Measurements from ENCODE around the gene IGLL5.

DNA sequence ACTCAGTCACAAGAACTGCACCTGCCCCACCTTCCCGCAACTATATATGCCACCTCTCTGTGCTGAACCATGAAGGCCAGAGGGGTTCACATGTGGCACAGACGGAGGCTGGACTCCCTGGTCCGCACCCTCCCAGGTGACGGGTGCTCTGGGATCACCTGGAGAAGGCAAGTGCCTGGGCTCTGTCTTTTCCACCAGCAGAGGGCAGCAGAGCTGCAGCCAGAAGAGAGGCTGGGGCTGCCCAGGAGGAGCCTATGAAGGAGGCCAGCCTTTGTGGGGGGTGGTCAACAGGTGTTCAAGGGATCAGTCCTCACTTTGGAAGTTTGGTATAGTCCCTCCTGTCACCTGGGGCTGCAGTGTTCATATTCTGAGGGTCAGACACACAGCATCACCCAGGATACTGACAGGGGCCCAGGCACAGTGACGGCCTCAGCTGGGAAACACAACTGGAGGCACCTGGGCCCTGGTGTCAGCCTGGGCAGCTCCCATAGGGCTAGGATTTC, 39.2 kb upstream of the IGLL5 start:
- TF ChIP-seq, protein P1, sequence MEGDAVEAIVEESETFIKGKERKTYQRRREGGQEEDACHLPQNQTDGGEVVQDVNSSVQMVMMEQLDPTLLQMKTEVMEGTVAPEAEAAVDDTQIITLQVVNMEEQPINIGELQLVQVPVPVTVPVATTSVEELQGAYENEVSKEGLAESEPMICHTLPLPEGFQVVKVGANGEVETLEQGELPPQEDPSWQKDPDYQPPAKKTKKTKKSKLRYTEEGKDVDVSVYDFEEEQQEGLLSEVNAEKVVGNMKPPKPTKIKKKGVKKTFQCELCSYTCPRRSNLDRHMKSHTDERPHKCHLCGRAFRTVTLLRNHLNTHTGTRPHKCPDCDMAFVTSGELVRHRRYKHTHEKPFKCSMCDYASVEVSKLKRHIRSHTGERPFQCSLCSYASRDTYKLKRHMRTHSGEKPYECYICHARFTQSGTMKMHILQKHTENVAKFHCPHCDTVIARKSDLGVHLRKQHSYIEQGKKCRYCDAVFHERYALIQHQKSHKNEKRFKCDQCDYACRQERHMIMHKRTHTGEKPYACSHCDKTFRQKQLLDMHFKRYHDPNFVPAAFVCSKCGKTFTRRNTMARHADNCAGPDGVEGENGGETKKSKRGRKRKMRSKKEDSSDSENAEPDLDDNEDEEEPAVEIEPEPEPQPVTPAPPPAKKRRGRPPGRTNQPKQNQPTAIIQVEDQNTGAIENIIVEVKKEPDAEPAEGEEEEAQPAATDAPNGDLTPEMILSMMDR (IDR thresholded peaks at IDR 0.05; ENCODE audit: low read depth, low read length) = peak; percentile 92
- TF ChIP-seq POLR2A (IDR thresholded peaks at IDR 0.05; ENCODE audit: extremely low read depth, insufficient read length) = no peak
- no peak for TF ChIP-seq MYC (IDR thresholded peaks at IDR 0.05; ENCODE audit: low read depth, low read length)
